HCT116 (cell line): ENCODE results near the gene LMCD1. TPM values are rescaled to one million over a fixed set of nuclear protein-coding genes. Genes with fewer than 3 reads are reported as not detected.

ENCODE experiments used
- ATAC-seq: fragments of 200-7000 bp; cut with Tn5 transposase; 2 replicates; pipeline ENCODE4 v1.9.1; 2020; ENCODE audit warnings: mild to moderate bottlenecking, moderate library complexity
- BruUV-seq: library from RNA; stranded (reverse); fragments of 400-500 nt; replicated peaks from 2 replicates; lab custom pipeline; 2021; lab: Mats Ljungman, UMichigan
- CTCF ChIA-PET: fragments of 300-600 bp; sonication (Branson Sonifier 250); formaldehyde crosslinking; loops from one replicate; lab custom pipeline; 2021; ENCODE audit warnings: antibody characterized with exemption; lab: Charles Lee
- POLR2A ChIA-PET: fragments of 300-600, 350-600 bp; sonication (Branson Sonifier 250); formaldehyde crosslinking; loops from one replicate; lab custom pipeline; 2021; ENCODE audit warnings: antibody characterized with exemption; lab: Charles Lee
- RAD21 ChIA-PET, 2 experiments: fragments of 300-600 bp; sonication (Branson Sonifier 250); formaldehyde crosslinking; loops; one replicate each; lab custom pipeline; 2023; ENCODE audit warnings: low total read pairs in 2 of 2; ENCODE audit not compliant: uncharacterized antibody in 2 of 2, unreplicated experiment in 2 of 2, low non-redundant PET in 1 of 2; lab: Charles Lee
- DNase-seq: peaks from one replicate; pipeline ENCODE4 v3.0.0-alpha.2; 2010; ENCODE audit warnings: low read depth, low spot score
- H2AFZ ChIP-seq: fragments of 200-600 bp; shearing (Covaris generic), sonication (generic); 2 replicates; pipeline ENCODE4 v1.6.1; 2017; ENCODE audit warnings: low read depth, mixed run types, mixed read lengths, antibody characterized with exemption, low read length; ENCODE audit not compliant: poor library complexity, severe bottlenecking
- H3K27ac ChIP-seq: 2 replicates; pipeline ENCODE4 v1.5.1; 2012; ENCODE audit warnings: low read depth, low read length
- H3K27me3 ChIP-seq: fragments of 200-600 bp; sonication (generic); 2 replicates; pipeline ENCODE4 v1.6.1; 2016; ENCODE audit warnings: mixed run types, low read length, mixed read lengths; ENCODE audit not compliant: insufficient read depth
- H3K36me3 ChIP-seq, 2 experiments: fragments of 200-500 bp in 1 of 2; fragments of 200-600 bp in 1 of 2; sonication (Bioruptor generic) in 1 of 2; sonication (generic) in 1 of 2; 2 replicates each; pipeline versions ENCODE4 v1.5.1 to v1.6.1; 2014 to 2016; ENCODE audit warnings: low read length in 2 of 2, inconsistent platforms in 1 of 2, mixed read lengths in 1 of 2, mixed run types in 1 of 2; ENCODE audit not compliant: insufficient read depth in 2 of 2, control insufficient read depth in 1 of 2
- H3K4me1 ChIP-seq, 2 experiments: fragments of 200-600 bp in 1 of 2; sonication (generic) in 1 of 2; 2 replicates each; pipeline versions ENCODE4 v1.5.1 to v1.6.1; 2012 to 2017; ENCODE audit warnings: low read length in 2 of 2, inconsistent platforms in 1 of 2, mild to moderate bottlenecking in 1 of 2, mixed read lengths in 1 of 2, mixed run types in 1 of 2, moderate library complexity in 1 of 2; ENCODE audit not compliant: insufficient read depth in 2 of 2, control insufficient read depth in 1 of 2
- H3K4me2 ChIP-seq: fragments of 200-600 bp; sonication (generic); 2 replicates; pipeline ENCODE4 v1.6.1; 2017; ENCODE audit warnings: mixed run types, low read length, mixed read lengths
- H3K4me3 ChIP-seq, 2 experiments: fragments of 200-600 bp in 1 of 2; sonication (generic) in 1 of 2; replicated peaks in 1 of 2; 2 replicates each; pipeline ENCODE4 v1.5.1; 2011 to 2016; ENCODE audit warnings: low read length in 2 of 2, control low read depth in 1 of 2, low read depth in 1 of 2, mild to moderate bottlenecking in 1 of 2, mixed read lengths in 1 of 2, mixed run types in 1 of 2
- H3K79me2 ChIP-seq: fragments of 200-600 bp; sonication (generic); 2 replicates; pipeline ENCODE4 v1.6.1; 2017; ENCODE audit warnings: mild to moderate bottlenecking, mixed run types, low read length, moderate library complexity, mixed read lengths; ENCODE audit not compliant: insufficient read depth
- H3K9ac ChIP-seq: fragments of 200-600 bp; sonication (generic); 2 replicates; pipeline ENCODE4 v1.6.1; 2016; ENCODE audit warnings: low read length, mixed read lengths
- H3K9me2 ChIP-seq: fragments of 200-600 bp; sonication (generic), shearing (Covaris generic); 2 replicates; pipeline ENCODE4 v1.6.1; 2017; ENCODE audit warnings: mixed run types, mild to moderate bottlenecking, moderate library complexity; ENCODE audit not compliant: insufficient read depth
- H3K9me3 ChIP-seq, 2 experiments: fragments of 200-500 bp in 1 of 2; fragments of 200-600 bp in 1 of 2; sonication (Bioruptor generic) in 1 of 2; sonication (generic) in 1 of 2; 2 replicates each; pipeline ENCODE4 v1.6.1; 2014 to 2017; ENCODE audit warnings: low read length in 2 of 2, mixed read lengths in 2 of 2, inconsistent platforms in 1 of 2, low read depth in 1 of 2, mild to moderate bottlenecking in 1 of 2, mixed run types in 1 of 2, moderate library complexity in 1 of 2; ENCODE audit not compliant: control insufficient read depth in 1 of 2, insufficient read depth in 1 of 2
- H4K20me1 ChIP-seq: fragments of 200-600 bp; sonication (generic), shearing (Covaris generic); 2 replicates; pipeline ENCODE4 v1.6.1; 2017; ENCODE audit warnings: mixed run types, mild to moderate bottlenecking, moderate library complexity; ENCODE audit not compliant: insufficient read depth
- CBX3 ChIP-seq: IDR thresholded peaks from 2 replicates; pipeline ENCODE4 v1.6.1; 2012; ENCODE audit warnings: low read depth
- CEBPB ChIP-seq: IDR thresholded peaks from 2 replicates; pipeline ENCODE4 v1.6.1; 2012; ENCODE audit warnings: low read depth
- EGR1 ChIP-seq: IDR thresholded peaks from 2 replicates; pipeline ENCODE4 v1.6.1; 2012; ENCODE audit warnings: low read depth
- ELF1 ChIP-seq: IDR thresholded peaks from 2 replicates; pipeline ENCODE4 v1.6.1; 2012; ENCODE audit warnings: low read depth, borderline replicate concordance
- EZH2 ChIP-seq: fragments of 200-600 bp; sonication (generic); IDR thresholded peaks from 2 replicates; pipeline ENCODE4 v1.6.1; 2017; ENCODE audit warnings: antibody characterized with exemption, mixed run types
- FOSL1 ChIP-seq: IDR thresholded peaks from 2 replicates; pipeline ENCODE4 v1.6.1; 2012; ENCODE audit warnings: low read depth
- JUND ChIP-seq: IDR thresholded peaks from 2 replicates; pipeline ENCODE4 v1.6.1; 2012
- POLR2A ChIP-seq: IDR thresholded peaks from 2 replicates; pipeline ENCODE4 v1.7.0; 2011; ENCODE audit warnings: borderline replicate concordance; ENCODE audit not compliant: insufficient read depth, insufficient read length; ENCODE audit errors: extremely low read depth
- POLR2AphosphoS5 ChIP-seq: IDR thresholded peaks from 2 replicates; pipeline ENCODE4 v1.6.1; 2011; ENCODE audit warnings: mild to moderate bottlenecking, low read depth, low read length, moderate library complexity
- RAD21 ChIP-seq: IDR thresholded peaks from 2 replicates; pipeline ENCODE4 v1.6.1; 2012; ENCODE audit warnings: low read depth, mild to moderate bottlenecking
- SIN3A ChIP-seq: IDR thresholded peaks from 2 replicates; pipeline ENCODE4 v1.6.1; 2012; ENCODE audit warnings: low read depth
- SP1 ChIP-seq: IDR thresholded peaks from 2 replicates; pipeline ENCODE4 v1.6.1; 2012; ENCODE audit warnings: low read depth
- SRF ChIP-seq: IDR thresholded peaks from 2 replicates; pipeline ENCODE4 v1.6.1; 2012; ENCODE audit warnings: low read depth
- TCF7L2 ChIP-seq: IDR thresholded peaks from 2 replicates; pipeline ENCODE4 v1.7.0; 2011; ENCODE audit warnings: borderline replicate concordance, inconsistent platforms; ENCODE audit not compliant: insufficient read depth, insufficient read length; ENCODE audit errors: extremely low read depth
- YY1 ChIP-seq: IDR thresholded peaks from 2 replicates; pipeline ENCODE4 v1.6.1; 2011; ENCODE audit warnings: low read length, low read depth, moderate library complexity, mild to moderate bottlenecking; ENCODE audit not compliant: insufficient replicate concordance; ENCODE audit errors: extremely low read depth
- ZFX ChIP-seq: fragments of 450-650 bp; IDR thresholded peaks from 2 replicates; pipeline ENCODE4 v1.6.1; 2017
- ZNF274 ChIP-seq: fragments of 200-500 bp; sonication (Bioruptor generic); IDR thresholded peaks from 2 replicates; pipeline ENCODE4 v1.6.1; 2014; ENCODE audit warnings: mild to moderate bottlenecking, low read depth, low read length, inconsistent platforms
- intact Hi-C: fragments of 100-400 bp; cut with micrococcal nuclease; formaldehyde crosslinking; loops from 2 replicates; pipeline ENCODE4 v1.10.0; 2022
- total RNA-seq: library from RNA; stranded (reverse); gene quantifications from one replicate; pipeline ENCODE4 v1.2.1, GENCODE V29; 2021; ENCODE audit not compliant: unreplicated experiment
- TF ChIP-seq, protein P1 (sequence below), 3 experiments: fragments of 200-600 bp in 1 of 3; sonication (generic) in 1 of 3; IDR thresholded peaks in 2 of 3; conservative IDR thresholded peaks in 1 of 3; 2 replicates each; pipeline ENCODE4 v1.5.1; 2012 to 2017; ENCODE audit warnings: low read depth in 2 of 3, low read length in 2 of 3, antibody characterized with exemption in 1 of 3, borderline replicate concordance in 1 of 3, control low read depth in 1 of 3, mild to moderate bottlenecking in 1 of 3, mixed read lengths in 1 of 3, mixed run types in 1 of 3, moderate library complexity in 1 of 3; ENCODE audit not compliant: insufficient read depth in 1 of 3
- TF ChIP-seq, protein P2 (sequence below): IDR thresholded peaks from 2 replicates; pipeline ENCODE4 v1.6.1; 2011; ENCODE audit warnings: mild to moderate bottlenecking, low read length, moderate library complexity; ENCODE audit not compliant: insufficient replicate concordance; ENCODE audit errors: extremely low read depth
- TF ChIP-seq, protein P3 (sequence below): IDR thresholded peaks from 2 replicates; pipeline ENCODE4 v1.6.1; 2012

LMCD1 gene
- total RNA-seq, 1 experiment from 2014 or later, result 4.6 TPM

DNA sequence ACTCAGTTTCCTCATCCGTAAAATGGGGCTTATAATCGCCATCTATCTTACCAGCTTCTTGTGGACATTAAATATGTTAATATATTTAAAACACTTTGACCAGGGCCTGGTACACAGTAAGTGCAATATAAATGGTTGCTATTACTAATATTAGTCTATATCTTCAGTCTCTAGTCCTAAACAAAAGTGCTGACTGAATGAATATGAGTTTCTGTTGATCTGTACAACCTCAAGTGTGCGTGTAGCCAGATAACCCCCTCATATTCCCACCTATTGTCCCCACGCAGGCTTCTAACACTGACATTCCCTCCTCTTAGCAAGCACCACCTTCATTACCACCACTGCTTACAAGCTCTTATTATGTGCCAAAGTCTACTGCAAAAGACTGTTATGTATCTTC lies 27.6 kb upstream of the LMCD1 start:
- no peaks in the 10 kb centered on the region for H3K36me3 ChIP-seq
- RAD21 ChIA-PET, result no interaction called here
- no peak overlapping the region for H2AFZ ChIP-seq
- H3K4me2 ChIP-seq, result no peak overlapping the region
- no peaks in the 10 kb centered on the region for H3K9me3 ChIP-seq
- DNase-seq (no peak), ATAC-seq (no peak)
- CTCF ChIA-PET, result no interaction called here
- no peaks in the 10 kb centered on the region for H4K20me1 ChIP-seq
- POLR2A ChIA-PET, result no interaction called here
- no TSS peak for BruUV-seq
- H3K9me2 ChIP-seq, result no peaks in the 10 kb centered on the region
- no peaks in the 10 kb centered on the region for H3K4me1 ChIP-seq
- TF ChIP-seq ELF1, result no peak
- no peak for TF ChIP-seq RAD21
- no peak for TF ChIP-seq FOSL1
- no peak for TF ChIP-seq CEBPB
- TF ChIP-seq ZNF274, result no peak
- TF ChIP-seq, protein P1, sequence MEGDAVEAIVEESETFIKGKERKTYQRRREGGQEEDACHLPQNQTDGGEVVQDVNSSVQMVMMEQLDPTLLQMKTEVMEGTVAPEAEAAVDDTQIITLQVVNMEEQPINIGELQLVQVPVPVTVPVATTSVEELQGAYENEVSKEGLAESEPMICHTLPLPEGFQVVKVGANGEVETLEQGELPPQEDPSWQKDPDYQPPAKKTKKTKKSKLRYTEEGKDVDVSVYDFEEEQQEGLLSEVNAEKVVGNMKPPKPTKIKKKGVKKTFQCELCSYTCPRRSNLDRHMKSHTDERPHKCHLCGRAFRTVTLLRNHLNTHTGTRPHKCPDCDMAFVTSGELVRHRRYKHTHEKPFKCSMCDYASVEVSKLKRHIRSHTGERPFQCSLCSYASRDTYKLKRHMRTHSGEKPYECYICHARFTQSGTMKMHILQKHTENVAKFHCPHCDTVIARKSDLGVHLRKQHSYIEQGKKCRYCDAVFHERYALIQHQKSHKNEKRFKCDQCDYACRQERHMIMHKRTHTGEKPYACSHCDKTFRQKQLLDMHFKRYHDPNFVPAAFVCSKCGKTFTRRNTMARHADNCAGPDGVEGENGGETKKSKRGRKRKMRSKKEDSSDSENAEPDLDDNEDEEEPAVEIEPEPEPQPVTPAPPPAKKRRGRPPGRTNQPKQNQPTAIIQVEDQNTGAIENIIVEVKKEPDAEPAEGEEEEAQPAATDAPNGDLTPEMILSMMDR (IDR thresholded peaks at IDR 0.05 in 2 of 3, conservative IDR thresholded peaks at IDR 0.05 in 1 of 3; ENCODE audit: borderline replicate concordance in 1 of 3, insufficient read depth in 1 of 3, low read depth in 2 of 3, low read length in 2 of 3), result no peak
- no peak for TF ChIP-seq EZH2
- H3K27ac ChIP-seq, result no peak overlapping the region
- H3K79me2 ChIP-seq, result no peaks in the 10 kb centered on the region
- H3K27me3 ChIP-seq, result no peaks in the 10 kb centered on the region
- no peak overlapping the region for H3K9ac ChIP-seq
- intact Hi-C loops, result no loop called here
- H3K4me3 ChIP-seq, result no peak overlapping the region

DNA sequence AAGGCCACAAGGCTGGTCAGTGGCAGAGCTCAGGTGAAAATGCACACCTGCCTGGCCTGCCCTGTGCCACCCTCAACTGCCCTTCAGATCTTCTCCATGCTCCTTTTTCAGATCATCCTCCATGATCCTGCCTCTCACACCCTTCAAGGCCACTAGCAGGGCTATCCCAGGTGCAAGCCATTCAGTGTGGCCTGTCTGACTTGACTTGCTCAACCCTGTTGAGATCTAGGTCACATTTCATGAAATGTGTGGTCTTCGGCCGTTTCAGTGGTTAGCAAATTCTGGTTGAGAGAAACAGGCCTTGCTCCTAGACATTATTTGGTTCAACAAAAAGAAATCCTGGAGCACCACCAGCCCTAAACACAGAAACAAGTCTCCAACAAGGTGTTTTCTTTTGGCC lies 26.6 kb upstream of the LMCD1 start:
- Histone ChIP-seq H3K9ac (no peak overlapping the region), H3K9me3 (no peaks in the 10 kb centered on the region), H3K4me3 (no peak overlapping the region), H3K36me3 (no peaks in the 10 kb centered on the region), H3K27me3 (no peaks in the 10 kb centered on the region), H3K9me2 (no peaks in the 10 kb centered on the region), H4K20me1 (no peaks in the 10 kb centered on the region), H3K4me1 (no peaks in the 10 kb centered on the region), H3K79me2 (no peaks in the 10 kb centered on the region), H2AFZ (no peak overlapping the region), H3K4me2 (no peak overlapping the region), H3K27ac (no peak overlapping the region)
- intact Hi-C loops, result no loop called here
- no peak for DNase-seq
- no TSS peak for BruUV-seq
- TF ChIP-seq POLR2AphosphoS5, result no peak
- no peak for TF ChIP-seq SRF
- no peak for TF ChIP-seq ZFX
- TF ChIP-seq EZH2, result no peak
- no peak for TF ChIP-seq SIN3A
- no peak for TF ChIP-seq EGR1
- TF ChIP-seq, protein P2, sequence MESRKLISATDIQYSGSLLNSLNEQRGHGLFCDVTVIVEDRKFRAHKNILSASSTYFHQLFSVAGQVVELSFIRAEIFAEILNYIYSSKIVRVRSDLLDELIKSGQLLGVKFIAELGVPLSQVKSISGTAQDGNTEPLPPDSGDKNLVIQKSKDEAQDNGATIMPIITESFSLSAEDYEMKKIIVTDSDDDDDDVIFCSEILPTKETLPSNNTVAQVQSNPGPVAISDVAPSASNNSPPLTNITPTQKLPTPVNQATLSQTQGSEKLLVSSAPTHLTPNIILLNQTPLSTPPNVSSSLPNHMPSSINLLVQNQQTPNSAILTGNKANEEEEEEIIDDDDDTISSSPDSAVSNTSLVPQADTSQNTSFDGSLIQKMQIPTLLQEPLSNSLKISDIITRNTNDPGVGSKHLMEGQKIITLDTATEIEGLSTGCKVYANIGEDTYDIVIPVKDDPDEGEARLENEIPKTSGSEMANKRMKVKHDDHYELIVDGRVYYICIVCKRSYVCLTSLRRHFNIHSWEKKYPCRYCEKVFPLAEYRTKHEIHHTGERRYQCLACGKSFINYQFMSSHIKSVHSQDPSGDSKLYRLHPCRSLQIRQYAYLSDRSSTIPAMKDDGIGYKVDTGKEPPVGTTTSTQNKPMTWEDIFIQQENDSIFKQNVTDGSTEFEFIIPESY, result no peak
- TF ChIP-seq, protein P3, sequence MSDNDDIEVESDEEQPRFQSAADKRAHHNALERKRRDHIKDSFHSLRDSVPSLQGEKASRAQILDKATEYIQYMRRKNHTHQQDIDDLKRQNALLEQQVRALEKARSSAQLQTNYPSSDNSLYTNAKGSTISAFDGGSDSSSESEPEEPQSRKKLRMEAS, result no peak
- TF ChIP-seq ZNF274, result no peak
- TF ChIP-seq CBX3, result no peak
- no peak for TF ChIP-seq TCF7L2
- no peak for TF ChIP-seq RAD21
- TF ChIP-seq YY1, result no peak
- no peak for TF ChIP-seq ELF1
- no peak for TF ChIP-seq SP1
- TF ChIP-seq POLR2A, result no peak
- TF ChIP-seq JUND, result no peak
- TF ChIP-seq FOSL1, result no peak
- RAD21 ChIA-PET, result no interaction called here
- POLR2A ChIA-PET, result no interaction called here
- ATAC-seq, result no peak
- CTCF ChIA-PET, result no interaction called here
